Lower leg skin (tissue), 3 donors: ENCODE results near the gene CLEC2L.

Source experiments
- POLR2A ChIP-seq, 2 donors: fragments of 450-650 bp; IDR thresholded peaks; one replicate each; pipeline ENCODE4 v1.6.1; 2016 to 2017; ENCODE audit warnings: antibody characterized with exemption in 2 of 2, mild to moderate bottlenecking in 1 of 2, moderate library complexity in 1 of 2
- TF ChIP-seq, protein P1 (sequence below), 3 donors: fragments of 450-650 bp; IDR thresholded peaks; one replicate each; pipeline ENCODE4 v1.5.1; 2016; ENCODE audit warnings: antibody characterized with exemption in 3 of 3, mild to moderate bottlenecking in 3 of 3, moderate library complexity in 2 of 3

DNA sequence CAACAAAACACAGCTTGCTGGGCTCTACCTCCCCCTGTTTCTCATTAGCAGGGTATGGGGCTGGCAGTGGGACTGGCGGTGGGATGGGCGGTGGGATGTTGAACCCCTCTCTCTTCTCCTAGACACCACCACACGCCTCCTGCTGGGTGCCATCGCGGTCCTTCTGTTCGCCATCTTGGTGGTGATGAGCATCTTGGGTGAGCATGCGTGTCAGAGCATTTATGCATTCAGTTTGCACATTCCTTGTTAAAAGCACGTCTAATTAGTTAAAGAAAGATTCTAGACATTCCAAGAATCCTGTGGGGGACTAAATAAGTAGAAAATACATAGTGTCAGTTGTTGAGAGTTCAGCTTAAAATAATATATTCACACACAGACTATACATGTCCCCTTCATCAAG is 12.7 kb downstream of the CLEC2L start:
- TF ChIP-seq, protein P1, sequence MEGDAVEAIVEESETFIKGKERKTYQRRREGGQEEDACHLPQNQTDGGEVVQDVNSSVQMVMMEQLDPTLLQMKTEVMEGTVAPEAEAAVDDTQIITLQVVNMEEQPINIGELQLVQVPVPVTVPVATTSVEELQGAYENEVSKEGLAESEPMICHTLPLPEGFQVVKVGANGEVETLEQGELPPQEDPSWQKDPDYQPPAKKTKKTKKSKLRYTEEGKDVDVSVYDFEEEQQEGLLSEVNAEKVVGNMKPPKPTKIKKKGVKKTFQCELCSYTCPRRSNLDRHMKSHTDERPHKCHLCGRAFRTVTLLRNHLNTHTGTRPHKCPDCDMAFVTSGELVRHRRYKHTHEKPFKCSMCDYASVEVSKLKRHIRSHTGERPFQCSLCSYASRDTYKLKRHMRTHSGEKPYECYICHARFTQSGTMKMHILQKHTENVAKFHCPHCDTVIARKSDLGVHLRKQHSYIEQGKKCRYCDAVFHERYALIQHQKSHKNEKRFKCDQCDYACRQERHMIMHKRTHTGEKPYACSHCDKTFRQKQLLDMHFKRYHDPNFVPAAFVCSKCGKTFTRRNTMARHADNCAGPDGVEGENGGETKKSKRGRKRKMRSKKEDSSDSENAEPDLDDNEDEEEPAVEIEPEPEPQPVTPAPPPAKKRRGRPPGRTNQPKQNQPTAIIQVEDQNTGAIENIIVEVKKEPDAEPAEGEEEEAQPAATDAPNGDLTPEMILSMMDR (IDR thresholded peaks at IDR 0.05), result no peak
- TF ChIP-seq POLR2A (IDR thresholded peaks at IDR 0.05), result no peak
